Caco-2 (cell line): ENCODE measurements around the gene C10orf143. TPM values are rescaled to one million over a fixed set of nuclear protein-coding genes. Genes with fewer than 3 reads are reported as not detected.
A peak's percentile ranks its signal among the peaks of the same experiment; 100 is the strongest.

Experiments
- BruUV-seq: library from RNA; stranded (reverse); fragments of 400-500 nt; replicated peaks from 2 replicates; lab custom pipeline; 2021; lab: Mats Ljungman, UMichigan
- CTCF ChIA-PET: fragments of 300-600 bp; sonication (Branson Sonifier 250); formaldehyde crosslinking; loops from one replicate; lab custom pipeline; 2022; ENCODE audit warnings: antibody characterized with exemption; lab: Charles Lee
- POLR2A ChIA-PET: fragments of 300-600 bp; sonication (Branson Sonifier 250); formaldehyde crosslinking; loops from one replicate; lab custom pipeline; 2022; ENCODE audit warnings: antibody characterized with exemption; lab: Charles Lee
- DNase-seq, 2 experiments: peaks; one replicate each; pipeline versions ENCODE4 v3.0.0 to v3.0.0-alpha.2; 2020 to 2022
- H3K27me3 ChIP-seq: replicated peaks from 2 replicates; pipeline ENCODE4 v1.6.0; 2011; ENCODE audit warnings: low read length; ENCODE audit not compliant: control insufficient read depth, insufficient read depth
- H3K36me3 ChIP-seq: 2 replicates; pipeline ENCODE4 v1.5.1; 2011; ENCODE audit warnings: low read length; ENCODE audit not compliant: control insufficient read depth, insufficient read depth
- H3K4me1 ChIP-seq: fragments of 250-450 bp; sonication (Bioruptor Pico); 2 replicates; pipeline ENCODE4 v1.5.1; 2020; ENCODE audit warnings: mild to moderate bottlenecking
- H3K4me3 ChIP-seq: 2 replicates; pipeline ENCODE4 v1.5.1; 2011; ENCODE audit warnings: low read depth, mild to moderate bottlenecking, control low read depth, low read length
- H3K9me3 ChIP-seq: fragments of 250-450 bp; sonication (Bioruptor Pico); 2 replicates; pipeline ENCODE4 v1.5.1; 2020; ENCODE audit warnings: mild to moderate bottlenecking, moderate library complexity
- H3K27ac Mint-ChIP-seq: one replicate; pipeline ENCODE4 v1.8.0; 2022; ENCODE audit warnings: mixed read lengths; ENCODE audit not compliant: unreplicated experiment
- H3K27me3 Mint-ChIP-seq: one replicate; pipeline ENCODE4 v1.8.0; 2022; ENCODE audit warnings: mixed read lengths; ENCODE audit not compliant: insufficient read depth, unreplicated experiment
- H3K36me3 Mint-ChIP-seq: one replicate; pipeline ENCODE4 v1.8.0; 2022; ENCODE audit warnings: mild to moderate bottlenecking, mixed read lengths; ENCODE audit not compliant: insufficient read depth, unreplicated experiment
- H3K4me1 Mint-ChIP-seq: one replicate; pipeline ENCODE4 v1.8.0; 2022; ENCODE audit warnings: low read depth, mixed read lengths; ENCODE audit not compliant: unreplicated experiment
- H3K4me3 Mint-ChIP-seq: one replicate; pipeline ENCODE4 v1.8.0; 2022; ENCODE audit warnings: mild to moderate bottlenecking, moderate library complexity, mixed read lengths; ENCODE audit not compliant: unreplicated experiment
- H3K9me3 Mint-ChIP-seq: one replicate; pipeline ENCODE4 v1.8.0; 2022; ENCODE audit warnings: mixed read lengths; ENCODE audit not compliant: unreplicated experiment
- CTCF ChIP-seq, 2 experiments: fragments of 200-600 bp in 1 of 2; IDR thresholded peaks; 1 replicate in 1 of 2; 2 replicates in 1 of 2; pipeline versions ENCODE4 v1.5.1 to v1.8.0; 2011 to 2022; ENCODE audit warnings: antibody characterized with exemption in 1 of 2, control low read depth in 1 of 2, inconsistent platforms in 1 of 2, low read depth in 1 of 2, low read length in 1 of 2, mild to moderate bottlenecking in 1 of 2, moderate library complexity in 1 of 2; ENCODE audit not compliant: insufficient read depth in 1 of 2, severe bottlenecking in 1 of 2, unreplicated experiment in 1 of 2
- intact Hi-C: fragments of 100-400 bp; cut with micrococcal nuclease; formaldehyde crosslinking; loops from one replicate; pipeline ENCODE4 v1.10.0; 2022; ENCODE audit not compliant: unreplicated experiment
- total RNA-seq: library from RNA; stranded (reverse); gene quantifications from 2 replicates; pipeline ENCODE4 v1.2.3, GENCODE V29; 2022

C10orf143 gene
- total RNA-seq, 1 experiment from 2014 or later = 0.54 TPM

GRCh38 chr10:130044067-130045061, 66.3 kb downstream of the C10orf143 start:
- no peaks in the 10 kb centered on the region for H3K4me1 Mint-ChIP-seq
- Histone ChIP-seq H3K9me3 (no peaks in the 10 kb centered on the region), H3K4me1 (no peaks in the 10 kb centered on the region), H3K27me3 (no peaks in the 10 kb centered on the region; the same call in 1 of the 2 replicates), H3K36me3 (no peaks in the 10 kb centered on the region), H3K4me3 (no peak overlapping the region)
- BruUV-seq = no TSS peak
- peaks cover 25% of the 10 kb centered on the region for H3K27me3 Mint-ChIP-seq
- intact Hi-C loops = no loop called here
- DNase-seq = peak in 1 of 2 experiments; percentile 19
- TF ChIP-seq CTCF (IDR thresholded peaks at IDR 0.05; ENCODE audit: insufficient read depth in 1 of 2, low read depth in 1 of 2, low read length in 1 of 2, severe bottlenecking in 1 of 2, unreplicated experiment in 1 of 2) = no peak
- POLR2A ChIA-PET = no interaction called here
- H3K36me3 Mint-ChIP-seq = no peaks in the 10 kb centered on the region
- H3K27ac Mint-ChIP-seq = no peak overlapping the region
- no peaks in the 10 kb centered on the region for H3K9me3 Mint-ChIP-seq
- no peak overlapping the region for H3K4me3 Mint-ChIP-seq
- CTCF ChIA-PET = no interaction called here

GRCh38 chr10:130043491-130043890, 67.1 kb downstream of the C10orf143 start:
- Histone ChIP-seq H3K4me1 (no peaks in the 10 kb centered on the region), H3K27me3 (no peaks in the 10 kb centered on the region; the same call in 1 of the 2 replicates), H3K36me3 (no peaks in the 10 kb centered on the region), H3K9me3 (no peaks in the 10 kb centered on the region), H3K4me3 (no peak overlapping the region)
- Mint-ChIP-seq H3K9me3 (no peaks in the 10 kb centered on the region), H3K27me3 (peaks cover 25% of the 10 kb centered on the region), H3K4me1 (no peaks in the 10 kb centered on the region), H3K4me3 (no peak overlapping the region), H3K36me3 (no peaks in the 10 kb centered on the region), H3K27ac (no peak overlapping the region)
- no TSS peak for BruUV-seq
- TF ChIP-seq CTCF (IDR thresholded peaks at IDR 0.05; ENCODE audit: insufficient read depth in 1 of 2, low read depth in 1 of 2, low read length in 1 of 2, severe bottlenecking in 1 of 2, unreplicated experiment in 1 of 2) = no peak
- DNase-seq = no peak
- CTCF ChIA-PET = no interaction called here
- intact Hi-C loops = no loop called here
- POLR2A ChIA-PET = interaction anchor here (0.5 kb wide), 1 partner anchor 204 kb away, joined by 3 read pairs; no protein-coding TSS in a partner anchor

GRCh38 chr10:130042381-130042780, 68.2 kb downstream of the C10orf143 start:
- H3K4me3 ChIP-seq = no peak overlapping the region
- H3K27ac Mint-ChIP-seq = no peak overlapping the region
- intact Hi-C loops = no loop called here
- DNase-seq = peak in 1 of 2 experiments; percentile 21
- no peaks in the 10 kb centered on the region for H3K4me1 Mint-ChIP-seq
- no peaks in the 10 kb centered on the region for H3K36me3 ChIP-seq
- ChIA-PET POLR2A (no interaction called here), CTCF (no interaction called here)
- no peak for TF ChIP-seq CTCF (IDR thresholded peaks at IDR 0.05; ENCODE audit: insufficient read depth in 1 of 2, low read depth in 1 of 2, low read length in 1 of 2, severe bottlenecking in 1 of 2, unreplicated experiment in 1 of 2)
- H3K4me3 Mint-ChIP-seq = no peak overlapping the region
- no peaks in the 10 kb centered on the region for H3K36me3 Mint-ChIP-seq
- no peaks in the 10 kb centered on the region for H3K4me1 ChIP-seq
- H3K9me3 ChIP-seq = no peaks in the 10 kb centered on the region
- BruUV-seq = no TSS peak
- H3K9me3 Mint-ChIP-seq = no peaks in the 10 kb centered on the region
- no peaks in the 10 kb centered on the region; the same call in 1 of the 2 replicates for H3K27me3 ChIP-seq
- peaks cover 28% of the 10 kb centered on the region for H3K27me3 Mint-ChIP-seq
